GF-D8 (cell line): ENCODE results near the gene RFWD3.

Experiments used
- DNase-seq: peaks from one replicate; lab custom pipeline; 2025; lab: John Stamatoyannopoulos, UW

The RFWD3 gene

GRCh38 chr16:74622005-74622404 is 44.7 kb downstream of the RFWD3 start:
- DNase-seq, result no peak

GRCh38 chr16:74617206-74617788 is 49.4 kb downstream of the RFWD3 start:
- no peak for DNase-seq

GRCh38 chr16:74611721-74612120 is 55.0 kb downstream of the RFWD3 start:
- no peak for DNase-seq

- DNase-seq, result peak; percentile 80
These were observed 57.7 kb downstream of the RFWD3 start for GRCh38 chr16:74608944-74609343.

GRCh38 chr16:74608381-74608780 is 58.3 kb downstream of the RFWD3 start:
- no peak for DNase-seq

GRCh38 chr16:74607962-74608356 is 58.7 kb downstream of the RFWD3 start:
- DNase-seq, result no peak

- DNase-seq, result no peak
These were observed 59.2 kb downstream of the RFWD3 start for GRCh38 chr16:74607310-74607961.

- peak; percentile 42 for DNase-seq
These were observed 60.0 kb downstream of the RFWD3 start, which contains the start of gene GLG1 for GRCh38 chr16:74606521-74607309. GLG1 (minus strand) TSS chr16:74607114; CDS start chr16:74607094, 20 bp downstream.

- DNase-seq, result no peak
These were observed 60.7 kb downstream of the RFWD3 start for GRCh38 chr16:74605746-74606520.

- no peak for DNase-seq
These were observed 61.3 kb downstream of the RFWD3 start for GRCh38 chr16:74605332-74605731.

GRCh38 chr16:74603848-74604247 is 62.8 kb downstream of the RFWD3 start:
- DNase-seq, result no peak

GRCh38 chr16:74601126-74601871 is 65.4 kb downstream of the RFWD3 start:
- no peak for DNase-seq

- DNase-seq, result no peak
These were observed 70.1 kb downstream of the RFWD3 start for GRCh38 chr16:74596586-74596985.

- DNase-seq, result no peak
These were observed 73.8 kb downstream of the RFWD3 start for GRCh38 chr16:74592847-74593246.

- no peak for DNase-seq
These were observed 74.6 kb downstream of the RFWD3 start for GRCh38 chr16:74591876-74592650.

GRCh38 chr16:74586948-74587347 is 79.7 kb downstream of the RFWD3 start:
- DNase-seq, result no peak

- no peak for DNase-seq
These were observed 80.7 kb downstream of the RFWD3 start for GRCh38 chr16:74585846-74586443.

GRCh38 chr16:74583926-74584666 is 82.6 kb downstream of the RFWD3 start:
- no peak for DNase-seq

- DNase-seq, result no peak
These were observed 83.7 kb downstream of the RFWD3 start for GRCh38 chr16:74582970-74583369.

- no peak for DNase-seq
These were observed 85.8 kb downstream of the RFWD3 start for GRCh38 chr16:74580833-74581232.
